Keratinocyte (primary cell): ENCODE measurements around the gene ARID1B. TPM values are rescaled to one million over a fixed set of nuclear protein-coding genes. Genes with fewer than 3 reads are reported as not detected.

Experiments
- DNase-seq: peaks from one replicate; pipeline ENCODE4 v3.0.0-alpha.2; 2011; ENCODE audit warnings: low read depth, missing footprints, low spot score
- FAIRE-seq: peaks from 2 replicates; lab custom pipeline; 2011; peaks lifted over from hg19 to GRCh38; lab: Jason Lieb, UNC
- H2AFZ ChIP-seq: 2 replicates; pipeline ENCODE4 v1.6.0; 2012; ENCODE audit warnings: low read length, control low read depth, inconsistent platforms; ENCODE audit not compliant: control insufficient read depth
- H3K27ac ChIP-seq: 2 replicates; pipeline ENCODE4 v1.5.1; 2011; ENCODE audit warnings: low read length; ENCODE audit not compliant: control insufficient read depth, insufficient read depth
- H3K27me3 ChIP-seq: 3 replicates; pipeline ENCODE4 v1.6.0; 2011; ENCODE audit warnings: low read length; ENCODE audit not compliant: control insufficient read depth, insufficient read depth; ENCODE audit errors: extremely low read depth
- H3K36me3 ChIP-seq, 2 experiments: 2 replicates in 1 of 2; 3 replicates in 1 of 2; pipeline ENCODE4 v1.5.1; 2011; ENCODE audit warnings: low read length in 2 of 2, mild to moderate bottlenecking in 1 of 2; ENCODE audit not compliant: control insufficient read depth in 2 of 2, insufficient read depth in 2 of 2; ENCODE audit errors: extremely low read depth in 1 of 2
- H3K4me1 ChIP-seq: 3 replicates; pipeline ENCODE4 v1.5.1; 2011; ENCODE audit warnings: low read length; ENCODE audit not compliant: control insufficient read depth, insufficient read depth; ENCODE audit errors: extremely low read depth
- H3K4me2 ChIP-seq: 3 replicates; pipeline ENCODE4 v1.6.0; 2011; ENCODE audit warnings: low read depth, low read length; ENCODE audit not compliant: control insufficient read depth, insufficient read depth; ENCODE audit errors: extremely low read depth
- H3K4me3 ChIP-seq, 3 experiments: fragments of 200-600 bp in 1 of 3; sonication (generic) in 1 of 3; 2 replicates in 2 of 3; 3 replicates in 1 of 3; pipeline ENCODE4 v1.5.1; 2011 to 2016; ENCODE audit warnings: low read length in 3 of 3, mild to moderate bottlenecking in 3 of 3, control low read depth in 2 of 3, inconsistent platforms in 1 of 3, low read depth in 1 of 3, mixed read lengths in 1 of 3, mixed run types in 1 of 3, moderate library complexity in 1 of 3; ENCODE audit not compliant: control insufficient read depth in 2 of 3, insufficient read depth in 2 of 3; ENCODE audit errors: extremely low read depth in 1 of 3
- H3K79me2 ChIP-seq: 2 replicates; pipeline ENCODE4 v1.6.0; 2012; ENCODE audit warnings: low read length; ENCODE audit not compliant: control insufficient read depth, insufficient read depth
- H3K9ac ChIP-seq: 3 replicates; pipeline ENCODE4 v1.6.0; 2011; ENCODE audit warnings: low read length; ENCODE audit not compliant: control insufficient read depth, insufficient read depth; ENCODE audit errors: extremely low read depth
- H3K9me1 ChIP-seq: 3 replicates; pipeline ENCODE4 v1.6.0; 2011; ENCODE audit warnings: low read length; ENCODE audit not compliant: control insufficient read depth, insufficient read depth; ENCODE audit errors: extremely low read depth
- H3K9me3 ChIP-seq: 2 replicates; pipeline ENCODE4 v1.5.1; 2012; ENCODE audit warnings: low read depth, low read length; ENCODE audit not compliant: control insufficient read depth
- H4K20me1 ChIP-seq: 3 replicates; pipeline ENCODE4 v1.6.0; 2011; ENCODE audit warnings: low read length; ENCODE audit not compliant: control insufficient read depth, insufficient read depth; ENCODE audit errors: extremely low read depth
- CTCF ChIP-seq, 3 experiments: IDR thresholded peaks in 1 of 3; conservative IDR thresholded peaks in 1 of 3; optimal IDR thresholded peaks in 1 of 3; 2 replicates in 2 of 3; 3 replicates in 1 of 3; pipeline versions ENCODE3 to v1.5.1; 2011; ENCODE audit warnings: low read length in 3 of 3, mild to moderate bottlenecking in 3 of 3, moderate library complexity in 2 of 3, control low read depth in 1 of 3, inconsistent platforms in 1 of 3; ENCODE audit not compliant: insufficient read depth in 2 of 3; ENCODE audit errors: extremely low read depth in 1 of 3
- EZH2 ChIP-seq: IDR thresholded peaks from one replicate; pipeline ENCODE4 v1.6.1; 2012; ENCODE audit warnings: inconsistent platforms, mild to moderate bottlenecking, low read length, moderate library complexity
- dilution Hi-C: fragments of 300-500 bp; cut with MboI; formaldehyde crosslinking; loops from one replicate; pipeline ENCODE4 v1.7.0; 2020; ENCODE audit warnings: low sequenced_read_pairs; ENCODE audit not compliant: extremely low pct_ligation_motif_present
- polyA plus RNA-seq, 5 experiments: library from polyadenylated mRNA; depleted of rRNA in 3 of 5; stranded (reverse) in 3 of 5; stranded (forward) in 1 of 5; unstranded in 1 of 5; fragments of >200 nt; gene quantifications; 1 replicate in 1 of 5; 2 replicates in 3 of 5; 3 replicates in 1 of 5; pipeline versions ENCODE4 v1.2.1 to v1.2.3, GENCODE V29; 2011 to 2012; ENCODE audit warnings: missing spikeins in 2 of 5, low read depth in 1 of 5, low replicate concordance in 1 of 5

The ARID1B gene
- polyA plus RNA-seq, 1 donor (not counting 4 experiments of a cell fraction or from before 2014, with no cell fraction given), result 14.9 TPM

- H4K20me1 ChIP-seq, result no peaks in the 10 kb centered on the region
- no peak overlapping the region for H3K4me3 ChIP-seq
- TF ChIP-seq EZH2 (no peak), CTCF (optimal IDR thresholded peaks at IDR 0.05 in 1 of 3, IDR thresholded peaks at IDR 0.05 in 1 of 3, conservative IDR thresholded peaks at IDR 0.05 in 1 of 3; ENCODE audit: extremely low read depth in 1 of 3, insufficient read depth in 2 of 3, low read length in 3 of 3) (no peak)
- no peak overlapping the region for H3K9ac ChIP-seq
- H3K27ac ChIP-seq, result no peak overlapping the region
- no peaks in the 10 kb centered on the region for H3K27me3 ChIP-seq
- DNase-seq (no peak), FAIRE-seq (no peak)
- no peak overlapping the region for H2AFZ ChIP-seq
- dilution Hi-C loops, result no loop called here
- H3K36me3 ChIP-seq, result no peaks in the 10 kb centered on the region
- H3K79me2 ChIP-seq, result peaks cover 34% of the 10 kb centered on the region
- H3K4me1 ChIP-seq, result peaks cover 20% of the 10 kb centered on the region
- H3K4me2 ChIP-seq, result no peak overlapping the region
- no peaks in the 10 kb centered on the region for H3K9me1 ChIP-seq
- H3K9me3 ChIP-seq, result no peaks in the 10 kb centered on the region
Observed at GRCh38 chr6:156980515-156980914, 203.3 kb downstream of the ARID1B start.

- Histone ChIP-seq H3K27me3 (no peaks in the 10 kb centered on the region), H4K20me1 (no peaks in the 10 kb centered on the region), H3K9me1 (no peaks in the 10 kb centered on the region), H3K36me3 (no peaks in the 10 kb centered on the region), H3K4me3 (no peak overlapping the region), H3K9me3 (no peaks in the 10 kb centered on the region), H3K79me2 (peaks cover 30% of the 10 kb centered on the region), H3K27ac (no peak overlapping the region), H3K9ac (no peak overlapping the region), H3K4me2 (no peak overlapping the region), H2AFZ (no peak overlapping the region), H3K4me1 (peaks cover 20% of the 10 kb centered on the region)
- TF ChIP-seq EZH2, result no peak
- TF ChIP-seq CTCF (optimal IDR thresholded peaks at IDR 0.05 in 1 of 3, IDR thresholded peaks at IDR 0.05 in 1 of 3, conservative IDR thresholded peaks at IDR 0.05 in 1 of 3; ENCODE audit: extremely low read depth in 1 of 3, insufficient read depth in 2 of 3, low read length in 3 of 3), result no peak
- DNase-seq (no peak), FAIRE-seq (no peak)
- dilution Hi-C loops, result no loop called here
Observed at GRCh38 chr6:156980948-156981347, 203.8 kb downstream of the ARID1B start.
